ENCODE measurements around the gene TNRC6A.
"Not testable (repeated sequence)": the region's sequence is repeated elsewhere in the genome, so short reads cannot be mapped to it uniquely, and the experiment has no call there.

Gene TNRC6A

DNA sequence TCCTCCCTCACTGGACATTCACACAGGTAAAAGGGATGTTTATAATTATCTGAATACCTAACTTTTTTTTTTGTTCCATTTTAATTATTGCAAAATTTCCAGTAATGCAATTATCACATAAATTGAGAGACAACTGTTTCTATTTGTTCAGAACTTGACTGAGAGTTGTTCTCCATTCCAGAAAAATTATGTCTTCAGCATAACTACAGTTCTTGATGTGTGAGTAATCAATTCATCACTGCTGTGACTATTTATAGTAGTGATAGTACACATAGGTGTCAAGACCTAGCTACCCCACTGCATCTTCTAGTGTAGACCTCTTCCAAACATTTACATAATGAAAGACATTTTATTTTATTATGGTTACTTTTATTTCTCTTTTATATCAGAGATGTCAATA lies 5.8 kb upstream of the TNRC6A start:
- in situ Hi-C loops (cut with HindIII; ENCODE audit: low sequenced_read_pairs), result no loop called here

DNA sequence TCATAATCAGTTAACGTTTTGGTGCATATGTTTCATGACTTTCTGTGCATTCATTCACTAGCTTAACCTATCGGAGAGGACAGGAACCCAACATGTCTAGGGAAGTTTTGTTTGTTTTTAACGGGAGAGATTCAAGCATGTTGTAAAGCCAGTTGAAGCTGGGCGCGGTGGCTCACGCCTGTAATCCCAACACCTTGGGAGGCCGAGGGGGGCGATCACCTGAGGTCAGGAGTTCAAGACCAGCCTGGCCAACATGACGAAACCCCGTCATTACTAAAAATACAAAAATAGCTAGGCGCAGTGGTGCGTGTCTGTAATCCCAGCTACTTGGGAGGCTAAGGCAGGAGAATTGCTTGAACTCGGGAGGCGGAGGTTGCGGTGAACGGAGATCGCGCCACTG lies 1.4 kb upstream of the TNRC6A start:
- in situ Hi-C loops (cut with HindIII; ENCODE audit: low sequenced_read_pairs), result no loop called here

DNA sequence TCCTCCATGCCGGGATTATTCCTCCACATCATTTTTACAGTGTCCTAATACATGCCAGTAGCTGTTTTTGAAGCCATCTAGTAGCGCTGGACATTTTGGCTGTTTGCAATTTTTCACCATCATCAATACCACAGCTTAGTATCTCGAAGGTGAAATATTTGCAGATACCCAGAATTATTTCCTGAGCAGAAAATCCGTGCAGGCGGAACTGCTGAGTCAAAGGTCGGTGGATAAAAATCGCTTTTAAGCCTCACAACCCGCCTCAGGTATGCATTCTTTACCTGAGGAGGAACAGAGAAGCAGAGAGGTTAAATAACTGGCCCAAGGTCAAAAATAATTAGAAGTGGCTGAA lies 584 bp upstream of the TNRC6A start:
- in situ Hi-C loops (cut with HindIII; ENCODE audit: low sequenced_read_pairs), result no loop called here

DNA sequence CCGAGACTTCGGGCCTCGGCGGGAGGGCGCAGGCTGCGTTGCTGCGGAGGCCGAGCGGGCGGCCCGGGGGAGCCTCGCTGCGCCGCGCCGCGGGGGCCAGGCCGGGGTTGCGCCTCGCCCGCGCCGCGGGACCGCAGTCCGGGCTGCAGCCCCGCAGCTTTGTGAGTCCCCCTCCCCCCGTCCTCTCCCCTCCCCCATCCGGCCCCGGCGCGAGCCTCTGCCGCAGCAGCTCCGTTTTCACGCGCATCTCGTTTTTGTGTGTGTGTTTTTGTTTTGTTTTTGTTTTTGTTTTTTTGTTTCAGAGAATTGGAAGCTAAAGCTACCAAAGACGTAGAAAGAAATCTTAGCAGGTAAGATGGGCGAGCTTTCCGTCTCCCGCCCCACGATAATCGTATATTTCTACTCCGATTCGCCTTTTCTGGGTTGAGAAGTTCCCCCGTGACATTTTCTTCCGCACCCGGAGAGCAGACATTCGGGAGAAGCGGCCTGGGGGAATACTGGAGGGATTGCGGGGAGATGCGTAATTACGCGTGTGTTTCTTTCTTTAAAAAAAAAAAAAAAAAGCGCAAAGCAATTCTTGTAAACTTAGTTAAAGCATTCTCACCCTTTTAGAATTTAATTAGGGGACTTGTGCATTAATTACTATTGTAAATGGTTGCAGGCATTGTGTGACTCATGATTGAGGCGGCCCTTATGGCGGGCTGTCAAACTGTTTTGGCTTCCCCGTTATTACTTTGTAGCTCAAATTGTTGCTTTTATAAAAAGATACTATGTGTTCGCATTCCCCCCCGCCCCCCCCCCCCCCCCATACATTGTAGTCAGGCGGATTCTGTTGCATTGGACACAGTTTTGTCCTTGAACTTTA lies 732 bp downstream of the TNRC6A start:
- in situ Hi-C loops (cut with HindIII; ENCODE audit: low sequenced_read_pairs), result no loop called here

DNA sequence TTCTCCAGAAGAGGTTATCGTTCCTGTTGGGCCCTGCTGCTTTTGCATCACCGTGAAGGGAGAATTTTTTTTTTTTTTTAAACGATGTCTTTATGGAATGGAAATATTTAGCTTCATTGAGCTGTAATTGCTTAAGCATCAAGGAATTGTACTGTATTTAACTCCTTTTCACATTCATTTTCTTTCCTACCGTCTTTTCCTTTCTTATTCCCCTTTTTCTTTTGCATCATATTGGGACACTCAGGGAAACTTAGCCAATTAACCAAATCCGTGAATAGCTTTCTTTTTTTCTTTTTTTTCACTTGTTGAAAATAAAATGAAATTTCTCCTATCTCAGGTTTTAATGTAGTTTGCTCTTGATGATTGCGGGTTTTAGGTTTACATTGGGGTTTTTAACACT lies 1.5 kb downstream of the TNRC6A start:
- in situ Hi-C loops (cut with HindIII; ENCODE audit: low sequenced_read_pairs), result no loop called here

DNA sequence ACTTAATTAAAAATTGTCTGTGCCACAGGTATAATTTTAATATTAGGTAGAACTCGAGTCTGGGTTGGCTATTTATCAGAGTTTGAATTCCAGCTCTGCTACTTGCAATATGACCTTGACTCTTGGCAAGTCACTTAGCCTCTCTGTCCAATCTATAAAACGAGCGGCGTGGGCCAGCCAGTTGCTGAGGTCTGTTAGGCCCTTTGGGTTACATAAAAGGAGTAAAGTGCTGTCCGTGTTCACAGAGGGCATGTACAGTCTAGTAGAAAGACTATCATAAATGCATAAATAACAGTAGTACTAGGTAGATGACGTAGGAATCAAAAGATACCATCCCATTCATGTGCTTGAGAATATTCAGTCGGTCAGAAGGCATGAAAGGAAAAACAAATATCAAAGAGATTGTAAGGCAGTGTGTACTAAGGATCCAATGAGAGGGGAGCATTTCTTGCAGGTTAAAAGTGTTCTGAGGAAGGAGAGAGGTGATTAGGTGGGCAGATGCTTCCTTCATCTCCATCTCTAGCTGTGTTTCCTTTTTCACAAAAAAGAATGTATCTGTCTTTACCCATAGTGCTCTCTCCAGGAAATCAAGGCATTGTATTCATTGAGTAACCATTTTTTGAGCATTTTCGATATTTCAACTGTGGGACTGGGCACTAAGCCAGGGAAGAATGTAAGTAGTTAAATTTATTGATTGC lies 2.4 kb downstream of the TNRC6A start:
- in situ Hi-C loops (cut with HindIII; ENCODE audit: low sequenced_read_pairs), result no loop called here

DNA sequence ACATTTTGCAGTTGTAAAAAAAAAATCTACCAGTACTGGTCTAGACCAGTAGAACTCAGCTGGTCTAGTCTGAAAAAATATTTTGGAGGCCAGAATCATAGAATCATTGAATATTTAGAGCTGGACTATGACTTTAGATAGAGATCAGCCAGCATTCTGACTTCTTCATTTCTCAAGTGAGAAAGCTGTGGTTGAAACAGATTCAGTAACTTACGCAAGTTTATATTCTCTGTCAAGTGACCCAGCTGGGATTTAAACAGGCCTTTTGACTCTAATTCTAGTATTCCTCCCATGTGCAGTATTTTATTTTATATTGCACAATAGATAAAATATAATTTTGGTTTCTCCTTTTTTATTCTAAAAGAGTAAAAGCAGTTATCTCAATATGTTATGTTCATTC lies 4.9 kb downstream of the TNRC6A start:
- in situ Hi-C loops (cut with HindIII; ENCODE audit: low sequenced_read_pairs), result no loop called here

DNA sequence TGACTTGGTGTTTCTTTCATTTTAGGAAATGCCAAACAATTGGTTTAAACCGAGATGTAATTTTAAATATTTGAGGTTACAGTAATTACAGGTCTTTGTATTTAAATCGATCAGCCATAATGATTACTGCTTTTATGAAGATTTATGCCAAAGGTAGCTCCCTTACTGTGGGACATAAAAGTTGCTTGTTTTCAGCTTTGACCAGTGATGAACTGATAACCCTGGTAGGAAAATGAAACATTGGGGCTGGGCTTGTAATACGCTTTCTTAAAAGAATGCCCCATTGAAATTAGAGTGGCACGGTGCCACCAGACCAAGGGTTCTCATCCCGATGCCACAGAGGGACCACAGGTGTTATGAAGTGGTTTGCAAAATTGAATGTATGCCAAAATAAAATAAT lies 7.3 kb downstream of the TNRC6A start:
- in situ Hi-C loops (cut with HindIII; ENCODE audit: low sequenced_read_pairs), result no loop called here

DNA sequence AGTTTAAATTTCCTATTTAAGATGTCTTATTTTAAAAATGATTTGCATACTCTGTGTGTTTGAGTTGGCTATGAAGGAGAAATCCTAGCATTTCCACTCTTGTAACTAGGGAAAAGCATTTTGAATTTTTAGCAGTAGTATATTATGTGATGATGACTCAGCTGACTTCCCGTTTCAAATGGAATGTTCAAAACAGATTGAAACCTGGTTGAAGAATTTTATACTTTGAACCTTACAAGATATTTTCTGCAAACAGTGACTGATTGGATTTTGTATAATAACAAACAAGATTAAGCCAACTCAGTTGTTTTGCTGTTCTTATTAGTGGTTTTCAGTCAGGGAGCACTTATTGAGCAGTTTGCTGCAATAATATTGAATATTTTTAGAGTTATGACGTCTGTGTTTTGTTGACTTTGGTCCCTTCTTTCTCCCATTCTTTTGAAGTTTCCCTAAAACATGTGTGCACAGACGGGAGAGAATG lies 8.0 kb downstream of the TNRC6A start:
- in situ Hi-C loops (cut with HindIII; ENCODE audit: low sequenced_read_pairs), result no loop called here

DNA sequence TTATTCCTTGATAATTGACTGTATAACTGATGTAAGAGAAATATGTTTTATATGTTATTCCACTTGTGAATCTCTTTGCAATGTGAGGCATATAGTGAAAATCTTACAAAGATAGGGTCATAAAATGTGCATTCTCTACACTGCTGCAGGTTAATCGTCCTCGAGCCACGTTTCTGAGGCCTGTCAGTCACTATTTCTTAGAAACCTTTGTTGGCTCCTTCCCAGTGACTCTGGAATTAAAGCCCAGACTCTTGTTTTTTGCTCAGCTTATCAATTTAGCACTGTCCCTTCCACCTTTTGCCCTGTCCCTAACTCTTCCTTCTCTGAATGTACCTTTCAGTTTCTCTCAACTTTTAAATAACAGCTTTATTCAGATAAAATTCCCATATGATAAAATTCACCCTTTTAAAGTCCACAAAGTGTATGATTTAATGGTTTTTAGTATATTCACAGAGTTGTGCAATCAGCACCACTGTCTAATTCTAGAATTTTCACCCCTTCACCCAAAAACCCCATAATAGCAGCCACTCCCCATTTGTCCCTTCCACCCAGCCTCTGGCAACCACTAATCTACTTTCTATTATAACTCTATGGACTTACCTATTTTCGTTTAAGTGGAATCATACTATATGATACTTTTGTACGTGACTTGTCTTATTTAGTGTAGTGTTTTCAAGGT lies 8.6 kb downstream of the TNRC6A start:
- in situ Hi-C loops (cut with HindIII; ENCODE audit: low sequenced_read_pairs), result no loop called here

DNA sequence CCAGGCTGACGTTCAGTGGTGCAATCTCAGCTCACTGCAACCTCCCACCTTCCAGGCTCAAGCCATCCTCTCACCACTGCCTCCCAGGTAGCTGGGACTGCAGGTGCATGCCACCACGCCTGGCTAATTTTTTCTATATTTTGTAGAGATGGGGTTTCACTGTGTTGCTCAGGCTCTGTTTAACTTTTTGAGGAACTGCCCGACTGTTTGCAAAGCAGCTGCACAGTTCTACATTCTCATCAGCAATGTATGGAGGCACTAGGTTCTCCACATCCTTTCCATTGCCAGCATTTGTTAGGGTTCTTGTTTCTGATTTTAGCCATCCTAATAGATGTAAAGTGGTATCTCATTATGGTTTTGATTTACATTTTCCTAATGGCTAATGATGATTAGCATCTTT lies 9.4 kb downstream of the TNRC6A start:
- in situ Hi-C loops (cut with HindIII; ENCODE audit: low sequenced_read_pairs), result no loop called here

DNA sequence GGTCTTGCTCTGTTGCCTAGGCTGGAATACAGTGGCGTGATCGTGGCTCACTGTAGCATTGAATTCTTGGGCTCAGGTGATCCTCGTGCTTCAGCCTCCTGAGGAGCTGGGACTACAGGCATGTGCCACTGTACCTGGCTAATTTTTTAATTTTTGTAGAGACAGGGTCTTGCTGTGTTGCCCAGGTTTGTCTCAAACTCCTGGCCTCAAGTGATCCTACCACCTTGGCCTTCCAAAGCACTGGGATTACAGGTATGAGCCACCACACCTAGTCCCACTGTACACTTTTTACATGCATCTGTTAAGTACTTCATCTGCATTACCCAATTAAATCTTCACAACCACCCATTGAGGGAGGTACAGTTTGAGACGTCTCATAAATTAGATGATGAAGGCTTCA lies 12.4 kb downstream of the TNRC6A start:
- in situ Hi-C loops (cut with HindIII; ENCODE audit: low sequenced_read_pairs), result no loop called here

DNA sequence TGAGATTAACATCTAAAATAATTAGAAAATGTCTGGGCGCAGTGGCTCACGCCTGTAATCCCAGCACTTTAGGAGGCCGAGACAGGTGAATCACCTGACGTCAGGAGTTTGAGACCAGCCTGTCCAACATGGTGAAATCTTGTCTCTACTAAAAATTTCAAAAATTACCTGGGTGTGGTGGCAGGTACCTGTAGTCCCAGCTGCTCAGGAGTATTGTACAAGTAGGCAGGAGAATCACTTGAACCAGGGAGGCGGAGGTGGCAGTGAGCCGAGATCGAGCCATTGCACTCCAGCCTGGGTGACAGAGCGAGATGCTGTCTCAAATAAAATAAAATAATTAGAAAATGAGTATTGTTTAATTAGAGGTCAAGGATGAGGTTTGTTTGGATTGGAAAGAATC lies 13.2 kb downstream of the TNRC6A start:
- in situ Hi-C loops (cut with HindIII; ENCODE audit: low sequenced_read_pairs), result not testable (repeated sequence)

DNA sequence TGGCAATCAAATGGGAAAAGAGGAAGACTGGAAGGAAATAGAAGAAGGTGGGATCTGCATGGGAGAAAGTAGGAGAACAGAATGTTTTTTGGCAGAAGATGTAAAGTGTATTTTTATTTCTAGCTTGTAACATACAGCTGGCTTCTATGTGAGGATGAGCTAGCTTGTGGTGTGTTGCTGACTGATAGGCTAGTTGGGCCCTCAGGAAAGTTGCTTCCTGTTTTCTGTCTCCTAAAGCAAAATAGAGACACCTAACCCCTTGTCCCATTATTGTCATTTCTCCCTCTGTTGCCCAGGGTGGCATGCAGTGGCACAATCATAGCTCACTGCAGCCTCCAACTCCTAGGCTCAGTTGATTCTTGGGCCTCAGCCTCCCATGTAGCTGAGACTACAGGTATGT lies 15.9 kb downstream of the TNRC6A start:
- in situ Hi-C loops (cut with HindIII; ENCODE audit: low sequenced_read_pairs), result no loop called here

DNA sequence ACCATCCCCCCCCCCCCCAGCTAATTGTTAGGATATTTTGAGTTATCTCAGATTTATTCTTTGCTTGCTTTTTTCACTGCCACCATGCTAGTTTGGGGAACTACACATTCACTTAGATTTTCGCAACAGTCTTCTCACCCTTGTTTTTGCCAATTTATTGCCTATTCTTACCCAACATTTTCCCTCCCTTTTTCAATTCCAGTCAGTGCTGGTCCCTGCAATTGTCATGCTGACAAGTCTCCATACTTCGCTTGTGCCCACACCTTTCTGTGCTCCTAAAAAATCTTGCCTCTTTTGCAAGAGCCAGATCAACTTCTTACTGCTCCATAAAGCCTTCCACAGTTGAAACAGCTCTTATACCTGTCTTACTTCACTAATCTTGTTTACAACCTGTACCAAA lies 16.3 kb downstream of the TNRC6A start:
- in situ Hi-C loops (cut with HindIII; ENCODE audit: low sequenced_read_pairs), result no loop called here

DNA sequence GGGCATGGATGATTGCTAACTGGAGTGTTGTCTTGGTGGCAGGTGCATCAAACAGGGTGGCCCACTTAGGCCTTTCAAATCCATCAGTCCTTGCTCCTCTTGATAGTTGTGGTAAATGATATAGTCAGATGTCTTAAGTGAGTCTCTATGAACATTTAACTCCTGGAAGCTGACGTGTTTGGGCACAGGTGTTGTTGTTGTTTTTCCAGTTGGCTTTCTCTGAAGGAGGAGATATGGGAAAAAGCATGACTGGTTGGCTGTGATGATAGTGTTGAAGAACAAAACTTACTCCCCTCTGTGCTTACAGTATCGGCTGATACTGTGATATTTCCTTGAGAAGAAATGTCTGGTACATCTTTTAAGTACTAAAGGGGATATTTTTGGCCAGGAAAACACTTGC lies 18.0 kb downstream of the TNRC6A start:
- in situ Hi-C loops (cut with HindIII; ENCODE audit: low sequenced_read_pairs), result no loop called here

DNA sequence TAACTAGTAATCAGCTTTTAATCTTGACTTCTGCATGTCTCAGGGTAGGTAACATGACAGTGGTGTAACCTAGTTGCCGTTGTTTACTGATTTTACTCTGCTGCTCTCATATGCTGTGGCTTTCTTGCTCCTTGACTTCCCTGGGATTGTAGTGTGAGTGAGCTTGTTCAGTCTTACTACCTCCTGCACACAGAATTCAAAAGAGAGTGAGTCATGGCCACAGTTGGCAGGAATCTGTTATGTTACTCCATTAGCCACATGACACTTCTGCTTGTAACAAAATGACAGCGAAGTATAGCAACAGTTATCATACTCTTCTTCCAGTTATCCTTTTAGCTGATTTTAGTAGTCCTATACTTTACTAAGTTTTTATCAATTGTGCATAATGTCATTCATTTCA lies 18.8 kb downstream of the TNRC6A start:
- in situ Hi-C loops (cut with HindIII; ENCODE audit: low sequenced_read_pairs), result no loop called here

DNA sequence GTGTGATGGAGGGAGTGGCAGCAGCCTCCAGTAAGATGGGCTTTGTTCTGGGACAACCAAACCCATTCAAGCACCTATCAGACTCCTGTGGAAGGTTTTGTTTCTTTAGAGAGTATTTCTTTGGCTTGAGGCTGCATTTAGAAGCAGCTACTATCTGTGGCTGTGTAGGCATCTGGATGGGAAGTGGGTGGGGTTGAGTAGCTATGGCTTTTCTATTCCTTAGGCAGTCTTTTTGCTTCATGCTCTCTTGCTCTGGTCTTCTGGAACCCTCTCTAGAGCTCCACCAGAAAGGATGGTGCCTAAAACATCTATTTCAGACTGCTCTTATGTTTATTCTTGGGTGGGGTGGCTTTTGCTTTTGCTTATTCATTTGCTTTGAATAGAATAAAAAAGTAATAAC lies 19.9 kb downstream of the TNRC6A start:
- in situ Hi-C loops (cut with HindIII; ENCODE audit: low sequenced_read_pairs), result no loop called here

DNA sequence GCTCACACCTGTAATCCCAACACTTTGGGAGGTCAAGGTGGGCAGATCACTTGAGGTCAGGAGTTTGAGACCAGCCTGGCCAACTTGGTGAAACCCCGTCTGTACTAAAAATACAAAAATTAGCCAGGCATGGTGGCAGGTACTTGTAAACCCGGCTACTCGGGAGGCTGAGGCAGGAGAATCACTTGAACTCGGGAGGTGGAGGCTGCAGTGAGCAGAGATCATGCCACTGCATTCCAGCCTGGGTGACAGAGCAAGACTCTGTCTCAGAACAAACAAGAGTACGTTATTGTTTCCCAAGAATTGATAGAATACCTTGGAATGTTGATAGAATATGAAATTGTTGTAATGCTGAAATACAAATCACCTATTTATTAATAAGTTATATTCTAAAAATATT lies 20.4 kb downstream of the TNRC6A start:
- in situ Hi-C loops (cut with HindIII; ENCODE audit: low sequenced_read_pairs), result not testable (repeated sequence)

DNA sequence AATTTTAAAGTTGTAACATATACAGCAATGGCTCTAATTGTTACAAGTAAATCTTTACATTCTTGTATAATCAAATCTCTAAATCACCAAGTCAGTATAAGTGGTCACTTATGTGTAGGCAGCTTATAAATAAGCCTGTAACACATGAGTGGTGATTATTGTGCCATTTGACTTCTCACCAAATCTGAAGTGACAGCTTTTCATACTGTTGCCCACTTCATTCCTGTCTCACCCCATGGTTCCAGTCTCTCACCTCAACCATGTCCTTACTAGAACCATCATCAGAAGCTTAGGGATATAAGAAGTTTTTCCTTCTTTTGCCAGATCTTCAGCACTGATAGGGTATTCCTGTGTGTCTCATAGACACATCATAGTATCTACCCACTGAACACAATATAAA lies 23.5 kb downstream of the TNRC6A start:
- in situ Hi-C loops (cut with HindIII; ENCODE audit: low sequenced_read_pairs), result no loop called here

DNA sequence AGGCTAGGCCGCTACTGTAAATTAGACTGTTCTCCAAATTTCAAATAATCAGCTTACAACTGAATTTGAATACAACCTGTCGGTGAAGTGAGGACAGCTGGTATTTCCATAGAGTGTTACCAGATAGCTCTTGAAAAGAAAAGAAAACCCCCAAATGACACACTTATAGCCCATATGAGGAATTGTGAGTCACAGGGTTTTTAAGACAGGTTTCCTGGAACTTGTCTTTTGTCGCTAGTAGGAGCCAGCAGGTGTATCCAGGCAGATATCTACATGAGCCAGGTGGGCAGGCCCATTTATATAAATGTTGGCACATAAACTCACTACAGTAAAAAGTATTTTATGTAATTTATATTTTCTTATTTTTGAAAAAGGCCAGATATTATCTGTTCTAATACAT lies 24.0 kb downstream of the TNRC6A start:
- in situ Hi-C loops (cut with HindIII; ENCODE audit: low sequenced_read_pairs), result no loop called here

DNA sequence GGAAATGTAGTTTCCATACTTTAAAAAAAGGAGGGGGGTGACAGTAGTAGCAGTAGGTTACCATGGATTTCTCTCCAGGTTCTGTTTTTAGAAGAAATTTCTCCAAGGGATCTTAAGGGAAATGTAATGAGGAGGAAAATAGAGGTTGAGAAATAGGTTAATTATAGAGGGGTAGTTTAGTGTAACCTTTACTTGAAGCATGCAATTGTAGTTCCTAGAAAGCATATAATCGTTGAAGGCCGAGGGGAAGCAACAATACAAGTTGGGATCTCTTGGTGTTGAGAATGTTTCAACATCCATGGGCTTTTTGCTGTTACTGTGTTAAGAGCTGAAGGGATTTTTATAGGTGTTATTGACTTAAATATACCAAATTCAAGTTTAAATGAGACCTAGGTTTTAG lies 25.1 kb downstream of the TNRC6A start:
- in situ Hi-C loops (cut with HindIII; ENCODE audit: low sequenced_read_pairs), result no loop called here

Measured in DLD1 (cell line).